Measurements from ENCODE around the gene ATP5F1C. TPM values are rescaled to one million over a fixed set of nuclear protein-coding genes. Genes with fewer than 3 reads are reported as not detected.

ATP5F1C gene
- total RNA-seq, 1 experiment from 2014 or later = 280 TPM

DNA sequence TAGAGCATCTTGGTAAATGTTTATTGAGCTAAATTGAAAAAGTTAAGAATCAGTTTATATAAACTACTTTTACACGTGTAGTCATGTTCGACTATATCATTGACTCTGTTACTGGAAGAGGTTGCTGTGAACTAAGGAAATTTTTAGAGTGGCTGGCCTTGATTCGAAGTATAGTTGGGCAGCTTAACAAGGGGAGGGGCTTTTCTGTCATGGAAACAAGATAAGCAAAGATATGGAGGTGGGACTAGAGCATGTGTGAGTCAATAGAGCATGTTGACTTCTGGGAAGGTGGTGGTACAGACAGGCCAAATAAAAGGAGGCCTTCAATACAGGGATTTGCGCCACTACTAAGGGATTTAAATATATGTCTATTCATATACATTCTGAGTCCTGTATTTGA lies 7.6 kb downstream of the ATP5F1C start:
- no peaks in the 10 kb centered on the region for H3K9me3 Mint-ChIP-seq
- Histone ChIP-seq H2AFZ (ENCODE audit: low read length) (no peak overlapping the region), H3K56ac (ENCODE audit: insufficient read length, low read depth, low read length) (no peak overlapping the region), H3K4me1 (ENCODE audit: insufficient read depth, low read length) (no peaks in the 10 kb centered on the region), H3K14ac (ENCODE audit: insufficient read depth, low read length) (no peak overlapping the region), H3K4ac (ENCODE audit: low read depth, low read length) (no peak overlapping the region), H2BK5ac (ENCODE audit: insufficient read length, low read length) (no peak overlapping the region), H3K23ac (ENCODE audit: insufficient read length, low read depth, low read length) (no peak overlapping the region), H3K23me2 (ENCODE audit: insufficient read length, low read depth, low read length, poor library complexity, severe bottlenecking) (no peaks in the 10 kb centered on the region), H3K9me3 (ENCODE audit: control insufficient read depth, low read depth, low read length) (no peaks in the 10 kb centered on the region), H4K20me1 (ENCODE audit: control insufficient read depth, insufficient read depth, insufficient read length) (no peaks in the 10 kb centered on the region), H2BK15ac (ENCODE audit: low read depth, low read length) (no peak overlapping the region), H3K18ac (ENCODE audit: insufficient read length, low read depth, low read length) (no peak overlapping the region), H3K27ac (ENCODE audit: insufficient read length, low read depth, low read length) (no peak overlapping the region), H2AK5ac (ENCODE audit: insufficient read length, low read length) (no peak overlapping the region), H3K9ac (ENCODE audit: extremely low read depth, insufficient read length, low read length) (no peak overlapping the region), H2BK120ac (ENCODE audit: low read depth, low read length, poor library complexity, severe bottlenecking) (no peak overlapping the region), H3T11ph (ENCODE audit: low read length) (no peak overlapping the region), H4K8ac (replicated peaks; ENCODE audit: insufficient read length, low read depth, low read length) (no peak overlapping the region), H3K79me2 (ENCODE audit: insufficient read depth, low read length) (peaks cover 17% of the 10 kb centered on the region), H3K79me1 (ENCODE audit: insufficient read depth, low read depth, low read length, poor library complexity, severe bottlenecking) (no peaks in the 10 kb centered on the region), H2BK12ac (ENCODE audit: insufficient read length, low read depth, low read length) (no peak overlapping the region), H4K5ac (ENCODE audit: insufficient read length, low read depth, low read length) (no peak overlapping the region), H4K91ac (ENCODE audit: insufficient read length, low read depth, low read length) (no peak overlapping the region), H3K27me3 (ENCODE audit: insufficient read depth, low read length) (no peaks in the 10 kb centered on the region), H2BK20ac (ENCODE audit: low read depth, low read length, poor library complexity, severe bottlenecking) (no peak overlapping the region), H3K4me2 (ENCODE audit: insufficient read depth, insufficient read length, low read length) (no peak overlapping the region)
- H3K4me3 Mint-ChIP-seq = no peak overlapping the region
- TF ChIP-seq, protein P1, sequence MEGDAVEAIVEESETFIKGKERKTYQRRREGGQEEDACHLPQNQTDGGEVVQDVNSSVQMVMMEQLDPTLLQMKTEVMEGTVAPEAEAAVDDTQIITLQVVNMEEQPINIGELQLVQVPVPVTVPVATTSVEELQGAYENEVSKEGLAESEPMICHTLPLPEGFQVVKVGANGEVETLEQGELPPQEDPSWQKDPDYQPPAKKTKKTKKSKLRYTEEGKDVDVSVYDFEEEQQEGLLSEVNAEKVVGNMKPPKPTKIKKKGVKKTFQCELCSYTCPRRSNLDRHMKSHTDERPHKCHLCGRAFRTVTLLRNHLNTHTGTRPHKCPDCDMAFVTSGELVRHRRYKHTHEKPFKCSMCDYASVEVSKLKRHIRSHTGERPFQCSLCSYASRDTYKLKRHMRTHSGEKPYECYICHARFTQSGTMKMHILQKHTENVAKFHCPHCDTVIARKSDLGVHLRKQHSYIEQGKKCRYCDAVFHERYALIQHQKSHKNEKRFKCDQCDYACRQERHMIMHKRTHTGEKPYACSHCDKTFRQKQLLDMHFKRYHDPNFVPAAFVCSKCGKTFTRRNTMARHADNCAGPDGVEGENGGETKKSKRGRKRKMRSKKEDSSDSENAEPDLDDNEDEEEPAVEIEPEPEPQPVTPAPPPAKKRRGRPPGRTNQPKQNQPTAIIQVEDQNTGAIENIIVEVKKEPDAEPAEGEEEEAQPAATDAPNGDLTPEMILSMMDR (conservative IDR thresholded peaks at IDR 0.05) = no peak
- no CpG with 5 or more reads among the region's 4 CpGs for WGBS (ENCODE audit: extremely low coverage, insufficient read length, low lambda C conversion rate)
- DNase-seq = no peak
- no peaks in the 10 kb centered on the region; a peak in 3 of 4 replicates for H3K4me1 Mint-ChIP-seq
- H3K36me3 Mint-ChIP-seq (ENCODE audit: insufficient read depth in 1 of 3, low read depth in 3 of 3) = peaks cover 25 to 53% (median 47%) of the 10 kb centered on the region in 3 experiments; a peak in 6 of 7 replicates
- no peaks in the 10 kb centered on the region for H3K27me3 Mint-ChIP-seq (ENCODE audit: low read depth)
- H3K27ac Mint-ChIP-seq = no peak overlapping the region

Measured in H9 (cell line).